ENCODE measurements around the gene ARHGAP10.
"Not testable (repeated sequence)": the region's sequence is repeated elsewhere in the genome, so short reads cannot be mapped to it uniquely, and the experiment has no call there.

ARHGAP10 gene

GRCh38 chr4:147799057-147799456, 67.2 kb downstream of the ARHGAP10 start:
- not testable (repeated sequence) for DNase-seq

- DNase-seq: no peak
These were observed 68.2 kb downstream of the ARHGAP10 start for GRCh38 chr4:147799986-147800555.

GRCh38 chr4:147801820-147802219, 69.9 kb downstream of the ARHGAP10 start:
- no peak for DNase-seq

- no peak for DNase-seq
These were observed 70.5 kb downstream of the ARHGAP10 start for GRCh38 chr4:147802346-147802745.

GRCh38 chr4:147805946-147806345, 74.1 kb downstream of the ARHGAP10 start:
- no peak for DNase-seq

- no peak for DNase-seq
These were observed 76.6 kb downstream of the ARHGAP10 start for GRCh38 chr4:147808447-147808846.

GRCh38 chr4:147809211-147809610, 77.3 kb downstream of the ARHGAP10 start:
- no peak for DNase-seq

- DNase-seq: no peak
These were observed 80.0 kb downstream of the ARHGAP10 start for GRCh38 chr4:147811878-147812277.

- no peak for DNase-seq
These were observed 81.4 kb downstream of the ARHGAP10 start for GRCh38 chr4:147813109-147813773.

- DNase-seq: no peak
These were observed 82.1 kb downstream of the ARHGAP10 start for GRCh38 chr4:147813973-147814372.

GRCh38 chr4:147814376-147814775, 82.5 kb downstream of the ARHGAP10 start:
- DNase-seq: no peak

GRCh38 chr4:147815741-147816140, 83.9 kb downstream of the ARHGAP10 start:
- no peak for DNase-seq

GRCh38 chr4:147816382-147817254, 84.7 kb downstream of the ARHGAP10 start:
- DNase-seq: no peak

- no peak for DNase-seq
These were observed 89.1 kb downstream of the ARHGAP10 start for GRCh38 chr4:147820975-147821374.

- DNase-seq: no peak
These were observed 89.7 kb downstream of the ARHGAP10 start for GRCh38 chr4:147821555-147821954.

- DNase-seq: no peak
These were observed 90.2 kb downstream of the ARHGAP10 start for GRCh38 chr4:147822128-147822527.

GRCh38 chr4:147823130-147823529, 91.2 kb downstream of the ARHGAP10 start:
- DNase-seq: no peak

- DNase-seq: no peak
These were observed 92.4 kb downstream of the ARHGAP10 start for GRCh38 chr4:147824316-147824715.

GRCh38 chr4:147824884-147825283, 93.0 kb downstream of the ARHGAP10 start:
- no peak for DNase-seq

GRCh38 chr4:147825451-147826287, 93.8 kb downstream of the ARHGAP10 start:
- DNase-seq: no peak

GRCh38 chr4:147826288-147826646, 94.4 kb downstream of the ARHGAP10 start:
- DNase-seq: no peak

GRCh38 chr4:147828331-147828905, 96.5 kb downstream of the ARHGAP10 start:
- DNase-seq: no peak

Data from DMS153 (cell line).